Urinary bladder (tissue), 4 donors: ENCODE measurements around the gene PRRC2B. TPM values are rescaled to one million over a fixed set of nuclear protein-coding genes. Genes with fewer than 3 reads are reported as not detected.
"Not testable (repeated sequence)": the region's sequence is repeated elsewhere in the genome, so short reads cannot be mapped to it uniquely, and the experiment has no call there.

Experiments used
- DNase-seq: peaks from one replicate; pipeline ENCODE4 v3.0.0-alpha.2; 2015; ENCODE audit errors: extremely low spot score
- H3K27ac ChIP-seq: one replicate; pipeline ENCODE4 v1.5.1; 2013; ENCODE audit warnings: low read depth, mild to moderate bottlenecking, moderate library complexity
- H3K36me3 ChIP-seq: one replicate; pipeline ENCODE4 v1.6.1; 2013; ENCODE audit warnings: mild to moderate bottlenecking, moderate library complexity; ENCODE audit not compliant: insufficient read depth
- H3K4me1 ChIP-seq: one replicate; pipeline ENCODE4 v1.6.1; 2013; ENCODE audit warnings: mild to moderate bottlenecking, moderate library complexity; ENCODE audit not compliant: insufficient read depth
- H3K4me3 ChIP-seq: one replicate; pipeline ENCODE4 v1.5.1; 2013; ENCODE audit warnings: low read depth, low read length
- WGBS: extraction: QIAGEN DNeasy Blood & Tissue Kit; methylation state at CpG from one replicate; pipeline ENCODE4 v1.1.7; 2013; 5-methylcytosine and 5-hydroxymethylcytosine counted together
- polyA plus RNA-seq: library from polyadenylated mRNA; stranded (reverse); fragments of 200-250 nt; gene quantifications from one replicate; pipeline ENCODE4 v1.2.3, GENCODE V29; 2013
- total RNA-seq: library from RNA; depleted of rRNA; stranded (reverse); fragments of >200 nt; gene quantifications from one replicate; pipeline ENCODE4 v1.2.3, GENCODE V29; 2014
- donor health status: healthy with polysubstance abuse.
- donor health status: healthy.

Gene PRRC2B
- total and polyA plus RNA-seq, 2 donors = 78.7 to 82.3 TPM

DNA sequence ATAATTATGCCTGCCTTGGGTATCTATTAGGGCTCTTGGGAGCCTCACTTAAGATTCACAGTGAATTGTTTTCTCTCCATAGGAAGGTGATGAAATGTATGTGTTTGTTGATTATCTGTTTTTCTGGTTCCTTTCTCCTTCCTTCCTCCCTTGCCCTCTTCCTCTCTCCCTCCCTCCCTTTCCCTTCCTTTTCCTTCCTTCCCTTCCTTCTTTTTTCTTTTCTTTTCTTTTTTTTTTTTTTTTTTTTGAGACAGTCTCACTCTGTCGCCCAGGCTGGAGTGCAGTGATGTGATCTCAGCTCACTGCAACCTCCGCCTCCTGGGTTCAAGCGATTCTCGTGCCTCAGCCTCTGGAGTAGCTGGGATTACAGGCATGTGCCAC lies 2.2 kb downstream of the PRRC2B start:
- not testable (repeated sequence) for DNase-seq, H3K4me1 ChIP-seq

DNA sequence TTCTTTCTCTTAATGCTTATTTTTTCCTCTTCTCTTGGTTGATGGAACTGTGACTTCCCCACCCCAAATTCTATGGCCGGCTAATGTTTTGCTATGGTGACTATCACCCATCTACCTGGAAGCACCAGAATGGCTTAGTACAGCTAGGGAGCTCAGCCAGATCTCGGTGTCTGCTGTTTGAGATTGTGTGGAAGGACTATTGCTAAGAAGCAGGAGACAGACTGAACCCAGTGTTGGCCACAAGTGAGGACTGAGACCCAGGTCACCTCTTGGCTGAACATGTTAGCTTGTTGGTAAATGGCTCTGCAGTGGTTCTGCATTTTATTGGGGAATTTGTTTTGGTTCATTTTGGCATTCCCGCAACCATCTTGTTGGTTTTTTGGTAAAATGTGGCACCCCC lies 2.7 kb downstream of the PRRC2B start:
- 47% methylated on average over 3 of the region's 3 CpGs for WGBS
- Histone ChIP-seq H3K4me1 (peaks cover 7% of the 10 kb centered on the region), H3K27ac (peak overlapping the region; percentile 40), H3K4me3 (no peak overlapping the region), H3K36me3 (no peaks in the 10 kb centered on the region)
- DNase-seq = no peak

More for the DNA sequence above, 2.2 kb downstream of the PRRC2B start:
- peak overlapping the region; percentile 95 for H3K4me3 ChIP-seq
- H3K36me3 ChIP-seq, H3K27ac ChIP-seq: not testable (repeated sequence)
- 52% methylated on average over 4 of the region's 4 CpGs for WGBS

GRCh38 chr9:131397100-131397790 lies 3.4 kb downstream of the PRRC2B start:
- Histone ChIP-seq H3K36me3 (no peaks in the 10 kb centered on the region), H3K27ac (no peak overlapping the region), H3K4me1 (peaks cover 7% of the 10 kb centered on the region), H3K4me3 (no peak overlapping the region)
- 32% methylated on average over 8 of the region's 8 CpGs for WGBS
- DNase-seq = no peak

GRCh38 chr9:131398204-131398603 lies 4.3 kb downstream of the PRRC2B start:
- DNase-seq = no peak
- peaks cover 7% of the 10 kb centered on the region for H3K4me1 ChIP-seq
- H3K27ac ChIP-seq = no peak overlapping the region
- 28% methylated on average over 9 of the region's 9 CpGs for WGBS
- H3K4me3 ChIP-seq = no peak overlapping the region
- no peaks in the 10 kb centered on the region for H3K36me3 ChIP-seq

GRCh38 chr9:131399972-131400371 lies 6.1 kb downstream of the PRRC2B start:
- H3K4me1 ChIP-seq = peaks cover 7% of the 10 kb centered on the region
- no peak for DNase-seq
- no peak overlapping the region for H3K27ac ChIP-seq
- no peaks in the 10 kb centered on the region for H3K36me3 ChIP-seq
- 83% methylated on average over 7 of the region's 7 CpGs for WGBS
- no peak overlapping the region for H3K4me3 ChIP-seq

DNA sequence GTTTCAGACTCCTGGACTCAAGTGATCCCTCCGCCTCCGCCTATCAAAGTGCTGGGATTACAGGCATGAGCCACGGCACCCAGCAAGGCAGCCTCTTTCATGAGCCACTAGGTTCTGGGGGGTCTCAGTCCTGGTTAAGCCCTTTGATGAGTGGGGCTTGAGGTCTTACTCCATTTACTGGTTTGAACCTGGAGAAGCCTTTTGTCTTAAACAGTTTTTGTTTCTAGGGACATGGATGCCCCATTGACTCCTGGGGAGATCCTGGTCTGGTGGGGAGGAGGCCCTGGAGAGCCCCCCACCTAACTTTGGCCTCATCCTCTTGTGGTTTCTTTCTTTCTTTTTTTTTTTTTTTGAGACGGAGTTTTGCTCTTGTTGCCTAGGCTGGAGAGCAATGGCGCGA lies 6.7 kb downstream of the PRRC2B start:
- WGBS = 87% methylated on average over 6 of the region's 6 CpGs
- H3K4me3 ChIP-seq = no peak overlapping the region
- no peaks in the 10 kb centered on the region for H3K36me3 ChIP-seq
- DNase-seq = no peak
- H3K4me1 ChIP-seq = peaks cover 7% of the 10 kb centered on the region
- no peak overlapping the region for H3K27ac ChIP-seq

DNA sequence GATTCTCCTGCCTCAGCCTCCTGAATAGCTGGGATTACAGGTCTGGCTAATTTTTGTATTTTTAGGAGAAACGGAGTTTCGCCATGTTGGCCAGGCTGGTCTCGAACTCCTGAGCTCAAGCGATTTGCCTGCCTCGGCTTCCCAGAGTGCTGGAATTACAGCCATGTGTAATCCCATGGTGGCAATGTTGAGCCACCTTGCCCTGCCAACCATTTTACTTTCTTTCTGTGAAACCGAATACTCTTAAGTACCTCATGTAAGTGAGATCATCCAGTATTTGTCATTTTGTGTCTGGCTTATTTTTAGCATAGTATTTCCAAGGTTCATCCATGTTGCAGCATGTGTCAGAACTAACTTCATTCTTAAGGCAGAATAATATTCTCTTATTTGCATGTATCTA lies 8.2 kb downstream of the PRRC2B start:
- no peak overlapping the region for H3K27ac ChIP-seq
- 77% methylated on average over 6 of the region's 6 CpGs for WGBS
- no peak overlapping the region for H3K4me3 ChIP-seq
- H3K4me1 ChIP-seq = peaks cover 6% of the 10 kb centered on the region
- DNase-seq = no peak
- no peaks in the 10 kb centered on the region for H3K36me3 ChIP-seq

DNA sequence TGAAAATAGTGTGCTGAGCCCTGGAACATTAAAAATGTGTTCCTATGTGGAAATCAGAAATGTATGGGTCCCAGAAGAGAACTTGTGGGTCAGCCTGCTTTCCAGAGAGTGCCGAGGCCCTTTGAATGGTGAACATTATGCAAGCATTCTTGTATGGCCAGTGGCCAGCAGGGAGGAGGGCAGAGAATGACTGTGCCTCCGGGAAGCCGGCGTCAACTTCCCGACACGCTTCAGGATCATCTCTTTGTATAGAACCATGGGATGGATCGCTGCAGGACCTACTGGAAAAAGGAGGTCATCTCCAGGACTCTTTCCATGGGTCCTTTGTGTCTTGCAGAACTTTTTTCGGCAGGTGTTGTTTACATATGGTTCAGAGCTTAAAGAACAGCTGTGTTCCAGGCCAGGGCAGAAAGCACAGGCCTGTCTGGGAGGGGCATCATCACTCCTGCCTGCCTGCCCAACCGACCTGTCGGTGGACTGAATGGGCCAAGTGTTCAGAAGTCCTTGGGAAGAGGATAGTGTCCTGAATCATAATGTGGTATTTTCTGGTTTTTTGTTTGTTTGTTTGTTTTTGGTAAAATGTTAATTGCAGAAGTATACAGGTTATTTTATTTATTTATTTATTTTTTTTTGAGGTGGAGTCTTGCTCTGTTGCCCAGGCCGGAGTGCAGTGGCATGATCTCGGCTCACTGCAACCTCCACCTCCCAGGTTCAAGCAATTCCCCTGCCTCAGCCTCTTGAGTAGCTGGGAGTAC lies 9.0 kb downstream of the PRRC2B start:
- Histone ChIP-seq H3K36me3 (no peaks in the 10 kb centered on the region), H3K4me1 (peaks cover 7% of the 10 kb centered on the region), H3K27ac (no peak overlapping the region), H3K4me3 (no peak overlapping the region)
- DNase-seq = no peak
- 26% methylated on average over 12 of the region's 12 CpGs for WGBS

DNA sequence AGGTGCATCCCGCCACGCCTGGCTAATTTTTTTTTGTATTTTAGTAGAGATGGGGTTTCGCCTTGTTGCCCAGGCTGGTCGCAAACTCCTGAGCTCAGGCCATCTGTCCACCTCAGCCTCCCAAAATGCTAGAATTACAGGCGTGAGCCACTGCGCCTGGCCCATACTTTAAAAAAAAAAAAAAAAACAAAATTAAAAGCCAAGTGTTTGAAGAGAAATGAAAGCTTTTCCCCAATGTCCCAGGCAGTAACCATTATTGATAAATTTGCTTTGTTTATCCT lies 9.5 kb downstream of the PRRC2B start:
- Histone ChIP-seq H3K27ac (no peak overlapping the region), H3K4me3 (no peak overlapping the region), H3K4me1 (peaks cover 7% of the 10 kb centered on the region), H3K36me3 (no peaks in the 10 kb centered on the region)
- DNase-seq = no peak
- WGBS = 92% methylated on average over 6 of the region's 6 CpGs

- Histone ChIP-seq H3K4me1 (peaks cover 7% of the 10 kb centered on the region), H3K36me3 (no peaks in the 10 kb centered on the region)
Observed at GRCh38 chr9:131404581-131404980, 10.7 kb downstream of the PRRC2B start.

GRCh38 chr9:131404987-131405386 lies 11.1 kb downstream of the PRRC2B start:
- no peak for DNase-seq
- Histone ChIP-seq H3K4me3 (no peak overlapping the region), H3K4me1 (peaks cover 5% of the 10 kb centered on the region), H3K36me3 (no peaks in the 10 kb centered on the region), H3K27ac (no peak overlapping the region)
- WGBS = 61% methylated on average over 7 of the region's 7 CpGs

More at GRCh38 chr9:131404581-131404980, 10.7 kb downstream of the PRRC2B start:
- DNase-seq = no peak
- no peak overlapping the region for H3K27ac ChIP-seq
- WGBS = 18% methylated on average over 5 of the region's 5 CpGs
- no peak overlapping the region for H3K4me3 ChIP-seq

DNA sequence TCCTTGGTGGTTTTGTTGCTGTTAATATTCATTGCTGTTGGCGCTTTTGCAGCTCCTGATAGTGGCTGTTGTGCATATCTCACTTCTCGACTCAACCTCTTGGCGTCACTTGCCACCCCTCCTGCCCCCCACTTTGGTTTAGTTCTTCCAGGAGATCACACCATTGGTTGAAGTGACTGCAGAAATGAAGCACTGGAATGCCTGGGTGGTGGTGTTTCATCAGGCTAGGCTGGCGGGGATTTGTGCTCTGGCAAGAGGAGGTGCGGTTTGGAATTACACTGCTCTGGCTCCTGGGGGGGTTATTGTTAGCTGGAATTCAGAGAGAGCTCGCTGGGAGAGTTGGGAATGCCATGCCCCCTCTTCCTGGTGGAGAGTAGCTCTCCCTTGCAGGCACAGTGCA lies 11.5 kb downstream of the PRRC2B start:
- no peak for DNase-seq
- Histone ChIP-seq H3K4me3 (no peak overlapping the region), H3K36me3 (no peaks in the 10 kb centered on the region), H3K27ac (no peak overlapping the region), H3K4me1 (peaks cover 5% of the 10 kb centered on the region)
- 34% methylated on average over 6 of the region's 6 CpGs for WGBS

DNA sequence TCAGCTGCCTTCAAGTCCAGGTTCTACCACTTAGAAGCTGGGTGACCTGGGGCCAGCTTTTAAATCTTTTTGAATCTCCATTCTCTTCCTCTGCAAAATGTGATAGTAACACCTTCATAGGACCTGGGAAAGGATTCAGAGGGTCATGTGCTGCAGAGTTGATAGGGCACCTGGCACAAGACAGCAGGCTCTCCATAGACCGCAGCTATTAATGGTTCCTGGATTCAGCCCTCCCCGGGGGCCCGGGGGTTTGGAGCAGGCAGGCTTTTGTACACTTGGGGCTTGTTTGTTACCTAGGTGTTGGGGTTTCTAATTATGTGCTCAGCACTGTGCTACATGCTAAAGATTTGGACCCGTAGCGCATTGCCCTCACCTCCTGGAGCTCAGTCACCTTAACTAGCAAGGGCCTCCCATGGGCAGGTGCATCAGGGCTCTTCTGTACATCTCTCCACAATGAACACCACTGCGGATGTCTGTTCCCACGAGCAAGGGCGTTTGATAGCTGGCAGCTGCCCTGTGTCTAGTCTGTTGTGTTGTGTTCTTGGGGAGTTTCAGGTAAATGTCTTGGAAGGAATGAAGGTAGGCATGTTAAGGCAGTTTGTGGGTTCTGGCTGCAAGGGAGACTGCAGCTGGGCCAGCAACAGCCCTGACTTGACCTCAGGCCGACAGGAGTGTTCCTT lies 12.1 kb downstream of the PRRC2B start:
- Histone ChIP-seq H3K36me3 (no peaks in the 10 kb centered on the region), H3K4me3 (no peak overlapping the region), H3K4me1 (peaks cover 5% of the 10 kb centered on the region), H3K27ac (no peak overlapping the region)
- 50% methylated on average over 9 of the region's 9 CpGs for WGBS
- no peak for DNase-seq
